IPS-18a (cell line): ENCODE results near the gene IDH3G.

ENCODE experiments used
- H3K27ac ChIP-seq: one replicate; pipeline ENCODE4 v1.5.1; 2013; ENCODE audit warnings: low read length
- H3K27me3 ChIP-seq: one replicate; pipeline ENCODE4 v1.6.1; 2013; ENCODE audit warnings: mild to moderate bottlenecking, low read length; ENCODE audit not compliant: control insufficient read depth, insufficient read depth
- H3K36me3 ChIP-seq: one replicate; pipeline ENCODE4 v1.6.1; 2013; ENCODE audit warnings: low read depth, low read length; ENCODE audit not compliant: control insufficient read depth
- H3K4me1 ChIP-seq: one replicate; pipeline ENCODE4 v1.6.1; 2013; ENCODE audit warnings: low read depth, low read length; ENCODE audit not compliant: control insufficient read depth
- H3K4me3 ChIP-seq: one replicate; pipeline ENCODE4 v1.5.1; 2013; ENCODE audit warnings: low read length
- H3K9ac ChIP-seq: one replicate; pipeline ENCODE4 v1.6.1; 2013; ENCODE audit warnings: mild to moderate bottlenecking, low read length, moderate library complexity
- H3K9me3 ChIP-seq: one replicate; pipeline ENCODE4 v1.6.1; 2013; ENCODE audit warnings: low read depth, low read length; ENCODE audit not compliant: control insufficient read depth

The IDH3G gene

GRCh38 chrX:153812220-153812619 lies 18.0 kb upstream of the IDH3G start:
- Histone ChIP-seq H3K27ac (no peak overlapping the region), H3K9me3 (no peaks in the 10 kb centered on the region), H3K27me3 (no peaks in the 10 kb centered on the region), H3K36me3 (no peaks in the 10 kb centered on the region), H3K9ac (no peak overlapping the region), H3K4me1 (peaks cover 5% of the 10 kb centered on the region), H3K4me3 (no peak overlapping the region)

- Histone ChIP-seq H3K4me1 (peaks cover 3% of the 10 kb centered on the region), H3K36me3 (no peaks in the 10 kb centered on the region), H3K9me3 (peaks cover under 1% of the 10 kb centered on the region), H3K27me3 (no peaks in the 10 kb centered on the region), H3K27ac (no peak overlapping the region), H3K4me3 (no peak overlapping the region), H3K9ac (no peak overlapping the region)
These were observed 13.8 kb upstream of the IDH3G start for GRCh38 chrX:153807976-153808375.

- peaks cover 2% of the 10 kb centered on the region for H3K9me3 ChIP-seq
- no peak overlapping the region for H3K4me3 ChIP-seq
- H3K36me3 ChIP-seq: no peaks in the 10 kb centered on the region
- no peaks in the 10 kb centered on the region for H3K27me3 ChIP-seq
- H3K9ac ChIP-seq: no peak overlapping the region
- no peak overlapping the region for H3K27ac ChIP-seq
- no peaks in the 10 kb centered on the region for H3K4me1 ChIP-seq
These were observed 12.9 kb upstream of the IDH3G start for GRCh38 chrX:153806999-153807575.

GRCh38 chrX:153805436-153805835 lies 11.3 kb upstream of the IDH3G start:
- Histone ChIP-seq H3K4me3 (no peak overlapping the region), H3K9ac (no peak overlapping the region), H3K27ac (no peak overlapping the region), H3K9me3 (peaks cover 2% of the 10 kb centered on the region), H3K36me3 (no peaks in the 10 kb centered on the region), H3K27me3 (no peaks in the 10 kb centered on the region), H3K4me1 (no peaks in the 10 kb centered on the region)

- H3K36me3 ChIP-seq: no peaks in the 10 kb centered on the region
- no peak overlapping the region for H3K4me3 ChIP-seq
- peaks cover 5% of the 10 kb centered on the region for H3K9me3 ChIP-seq
- no peak overlapping the region for H3K9ac ChIP-seq
- H3K27me3 ChIP-seq: no peaks in the 10 kb centered on the region
- H3K4me1 ChIP-seq: no peaks in the 10 kb centered on the region
- H3K27ac ChIP-seq: no peak overlapping the region
These were observed 10.4 kb upstream of the IDH3G start for GRCh38 chrX:153804621-153805020.

- H3K4me3 ChIP-seq: no peak overlapping the region
- H3K9me3 ChIP-seq: peaks cover 5% of the 10 kb centered on the region
- H3K27me3 ChIP-seq: no peaks in the 10 kb centered on the region
- H3K27ac ChIP-seq: no peak overlapping the region
- H3K36me3 ChIP-seq: no peaks in the 10 kb centered on the region
- H3K4me1 ChIP-seq: no peaks in the 10 kb centered on the region
- H3K9ac ChIP-seq: no peak overlapping the region
These were observed 10.0 kb upstream of the IDH3G start for GRCh38 chrX:153804100-153804595.

GRCh38 chrX:153803211-153804099 lies 9.3 kb upstream of the IDH3G start:
- Histone ChIP-seq H3K9ac (no peak overlapping the region), H3K27ac (no peak overlapping the region), H3K27me3 (no peaks in the 10 kb centered on the region), H3K4me3 (no peak overlapping the region), H3K4me1 (no peaks in the 10 kb centered on the region), H3K9me3 (peaks cover 5% of the 10 kb centered on the region), H3K36me3 (no peaks in the 10 kb centered on the region)

- no peaks in the 10 kb centered on the region for H3K4me1 ChIP-seq
- H3K9me3 ChIP-seq: peaks cover 5% of the 10 kb centered on the region
- H3K27ac ChIP-seq: no peak overlapping the region
- H3K9ac ChIP-seq: no peak overlapping the region
- H3K36me3 ChIP-seq: peaks cover 3% of the 10 kb centered on the region
- no peaks in the 10 kb centered on the region for H3K27me3 ChIP-seq
- H3K4me3 ChIP-seq: no peak overlapping the region
These were observed 8.4 kb upstream of the IDH3G start for GRCh38 chrX:153802513-153803045.

GRCh38 chrX:153801669-153802068 lies 7.5 kb upstream of the IDH3G start:
- Histone ChIP-seq H3K9me3 (peaks cover 8% of the 10 kb centered on the region), H3K4me1 (no peaks in the 10 kb centered on the region), H3K36me3 (peaks cover 7% of the 10 kb centered on the region), H3K4me3 (no peak overlapping the region), H3K27ac (no peak overlapping the region), H3K27me3 (no peaks in the 10 kb centered on the region), H3K9ac (no peak overlapping the region)

GRCh38 chrX:153800746-153801145 lies 6.6 kb upstream of the IDH3G start:
- Histone ChIP-seq H3K27me3 (no peaks in the 10 kb centered on the region), H3K9me3 (peaks cover 8% of the 10 kb centered on the region), H3K27ac (no peak overlapping the region), H3K36me3 (peaks cover 7% of the 10 kb centered on the region), H3K4me1 (no peaks in the 10 kb centered on the region), H3K4me3 (no peak overlapping the region), H3K9ac (no peak overlapping the region)

- Histone ChIP-seq H3K4me3 (no peak overlapping the region), H3K27me3 (no peaks in the 10 kb centered on the region), H3K9me3 (peaks cover 8% of the 10 kb centered on the region), H3K27ac (no peak overlapping the region), H3K9ac (no peak overlapping the region), H3K4me1 (no peaks in the 10 kb centered on the region), H3K36me3 (peaks cover 7% of the 10 kb centered on the region)
These were observed 6.1 kb upstream of the IDH3G start for GRCh38 chrX:153800177-153800722.
